Omental fat pad (tissue), 4 donors: ENCODE measurements around the gene ITFG2. TPM values are rescaled to one million over a fixed set of nuclear protein-coding genes. Genes with fewer than 3 reads are reported as not detected.
"Not testable (repeated sequence)": the region's sequence is repeated elsewhere in the genome, so short reads cannot be mapped to it uniquely, and the experiment has no call there.

Experiments used
- ATAC-seq: fragments of 150-250 bp; one replicate; pipeline ENCODE4 v1.9.1; 2016; ENCODE audit warnings: mild to moderate bottlenecking, moderate library complexity; ENCODE audit not compliant: low FRiP score
- DNase-seq: peaks from one replicate; pipeline ENCODE4 v3.0.0-alpha.2; 2019; ENCODE audit warnings: low spot score
- CTCF ChIP-seq, 3 donors: fragments of 450-650 bp; IDR thresholded peaks; one replicate each; pipeline ENCODE4 v1.5.1; 2016 to 2017; ENCODE audit warnings: antibody characterized with exemption in 3 of 3, mild to moderate bottlenecking in 3 of 3, moderate library complexity in 2 of 3
- total RNA-seq, 4 donors: library from RNA; depleted of rRNA; stranded (reverse); fragments of >200 nt; gene quantifications; one replicate each; pipeline ENCODE4 v1.1.0, GENCODE V29; 2016

ITFG2 gene
- total RNA-seq, 4 donors from 2014 or later = 23.4 to 40.5 (median 29.0) TPM

GRCh38 chr12:2862876-2863275 lies 50.4 kb downstream of the ITFG2 start:
- TF ChIP-seq CTCF (IDR thresholded peaks at IDR 0.05) = no peak
- DNase-seq = no peak
- ATAC-seq = no peak

DNA sequence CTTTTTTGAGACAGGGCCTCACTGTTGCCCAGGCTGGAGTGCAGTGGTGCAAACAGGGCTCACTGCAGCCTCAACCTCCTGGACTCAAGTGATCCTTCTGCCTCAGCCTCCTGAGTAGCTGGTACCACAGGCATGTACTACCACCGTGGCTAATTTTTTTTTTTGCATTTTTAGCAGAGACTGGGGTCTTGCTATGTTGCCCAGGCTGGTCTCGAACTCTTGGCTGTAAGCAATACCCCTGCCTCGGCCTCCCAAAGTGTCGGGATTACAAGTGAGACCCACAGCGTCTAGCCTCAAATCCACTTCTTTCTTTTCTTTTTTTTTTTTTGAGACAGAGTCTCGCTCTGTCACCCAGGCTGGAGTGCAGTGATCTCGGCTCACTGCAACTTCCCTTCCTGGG lies 50.9 kb downstream of the ITFG2 start:
- not testable (repeated sequence) for DNase-seq, ATAC-seq

DNA sequence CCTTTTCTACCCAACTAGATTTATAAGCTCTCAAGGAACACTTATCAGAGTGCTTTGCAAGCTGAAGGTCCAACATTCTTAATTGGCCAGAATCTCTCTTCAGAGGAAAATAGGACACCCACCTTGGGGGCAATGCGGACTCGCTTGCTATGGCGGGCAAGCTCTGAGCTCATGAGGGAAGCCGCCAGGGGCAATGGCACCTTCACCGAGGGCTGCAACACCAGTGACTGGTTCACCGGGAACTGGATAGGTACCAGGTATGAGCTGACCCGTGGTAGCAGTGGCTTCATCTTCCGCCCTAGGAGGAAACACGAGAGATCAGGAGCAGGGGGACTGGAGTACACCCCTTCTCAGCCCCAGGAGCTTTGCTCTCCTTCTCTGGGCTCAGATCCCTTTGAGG lies 51.7 kb downstream of the ITFG2 start:
- no peak for TF ChIP-seq CTCF (IDR thresholded peaks at IDR 0.05)
- DNase-seq = no peak
- no peak for ATAC-seq

GRCh38 chr12:2868986-2869632 lies 56.6 kb downstream of the ITFG2 start:
- ATAC-seq, DNase-seq: not testable (repeated sequence)

Other genes with a start within 250 kb of the ITFG2 start
- gene FKBP4, start 17.7 kb upstream of the ITFG2 start, total RNA-seq = 10 to 100 TPM; 29.6 to 86.5 (median 45.1) TPM
- gene NRIP2, start 22.4 kb downstream of the ITFG2 start, total RNA-seq = 1 to 10 TPM in 2 of 4 donors, under 1 TPM in 2; 0.46 to 4.9 (median 0.93) TPM
- not detected for gene TEX52, start 44.4 kb downstream of the ITFG2 start, total RNA-seq
- 1 to 10 TPM in 1 of 4 donors, under 1 TPM in 3; 0.09 to 4.3 (median 0.50) TPM for gene FOXM1, start 64.5 kb downstream of the ITFG2 start, total RNA-seq
- 1 to 10 TPM; 4.6 to 8.8 (median 6.1) TPM for gene RHNO1, start 64.6 kb downstream of the ITFG2 start, total RNA-seq
- 10 to 100 TPM in 3 of 4 donors, 1 to 10 TPM in 1; 7.8 to 25.4 (median 21.1) TPM for gene TULP3, start 78.2 kb downstream of the ITFG2 start, total RNA-seq
- gene TEAD4, start 146.7 kb downstream of the ITFG2 start, total RNA-seq = 10 to 100 TPM; 14.5 to 79.3 (median 17.0) TPM